Measurements from ENCODE around the gene RHBDL3. TPM values are rescaled to one million over a fixed set of nuclear protein-coding genes. Genes with fewer than 3 reads are reported as not detected.

Gene RHBDL3
- total RNA-seq, 2 donors from 2014 or later, result 0.63 TPM; not detected in 1

- Histone ChIP-seq H3K4me1 (ENCODE audit: control insufficient read depth in 1 of 2, low read depth in 2 of 2) (no peaks in the 10 kb centered on the region), H3K27ac (no peak overlapping the region), H3K9me3 (no peaks in the 10 kb centered on the region), H3K36me3 (no peaks in the 10 kb centered on the region), H3K4me3 (no peak overlapping the region), H3K27me3 (replicated peaks; ENCODE audit: insufficient read depth) (no peaks in the 10 kb centered on the region)
- no peak for TF ChIP-seq CTCF (IDR thresholded peaks at IDR 0.05)
- ATAC-seq (ENCODE audit: insufficient number of reproducible peaks, low FRiP score, low read depth), result no peak
- no peak for DNase-seq (ENCODE audit: low spot score)
These were observed 34.0 kb downstream of the RHBDL3 start for GRCh38 chr17:32299580-32300164.

DNA sequence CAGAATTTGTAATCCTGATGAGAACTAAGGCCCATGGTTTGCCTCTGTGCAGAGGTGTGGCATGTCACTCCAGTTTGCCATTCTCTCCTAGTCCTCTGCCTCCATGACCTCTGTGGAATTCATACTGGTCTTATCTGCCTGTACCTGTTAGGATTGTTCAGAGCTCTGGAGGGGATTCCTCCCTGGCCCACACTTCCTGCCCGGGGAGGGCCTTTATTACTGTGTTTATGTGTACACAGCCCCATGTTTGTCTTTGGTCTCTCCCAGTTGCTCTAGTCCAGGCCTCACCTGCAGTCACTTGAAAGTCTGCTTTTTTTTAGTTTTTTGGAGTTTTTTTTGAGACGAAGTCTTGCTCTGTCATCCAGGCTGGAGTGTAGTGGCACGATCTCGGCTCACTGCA is 36.4 kb downstream of the RHBDL3 start:
- Histone ChIP-seq H3K36me3 (no peaks in the 10 kb centered on the region), H3K4me3 (no peak overlapping the region), H3K27ac (no peak overlapping the region), H3K27me3 (replicated peaks; ENCODE audit: insufficient read depth) (no peaks in the 10 kb centered on the region), H3K9me3 (no peaks in the 10 kb centered on the region), H3K4me1 (ENCODE audit: control insufficient read depth in 1 of 2, low read depth in 2 of 2) (no peaks in the 10 kb centered on the region)
- TF ChIP-seq CTCF (IDR thresholded peaks at IDR 0.05), result no peak
- ATAC-seq (ENCODE audit: insufficient number of reproducible peaks, low FRiP score, low read depth) (no peak), DNase-seq (ENCODE audit: low spot score) (no peak)

DNA sequence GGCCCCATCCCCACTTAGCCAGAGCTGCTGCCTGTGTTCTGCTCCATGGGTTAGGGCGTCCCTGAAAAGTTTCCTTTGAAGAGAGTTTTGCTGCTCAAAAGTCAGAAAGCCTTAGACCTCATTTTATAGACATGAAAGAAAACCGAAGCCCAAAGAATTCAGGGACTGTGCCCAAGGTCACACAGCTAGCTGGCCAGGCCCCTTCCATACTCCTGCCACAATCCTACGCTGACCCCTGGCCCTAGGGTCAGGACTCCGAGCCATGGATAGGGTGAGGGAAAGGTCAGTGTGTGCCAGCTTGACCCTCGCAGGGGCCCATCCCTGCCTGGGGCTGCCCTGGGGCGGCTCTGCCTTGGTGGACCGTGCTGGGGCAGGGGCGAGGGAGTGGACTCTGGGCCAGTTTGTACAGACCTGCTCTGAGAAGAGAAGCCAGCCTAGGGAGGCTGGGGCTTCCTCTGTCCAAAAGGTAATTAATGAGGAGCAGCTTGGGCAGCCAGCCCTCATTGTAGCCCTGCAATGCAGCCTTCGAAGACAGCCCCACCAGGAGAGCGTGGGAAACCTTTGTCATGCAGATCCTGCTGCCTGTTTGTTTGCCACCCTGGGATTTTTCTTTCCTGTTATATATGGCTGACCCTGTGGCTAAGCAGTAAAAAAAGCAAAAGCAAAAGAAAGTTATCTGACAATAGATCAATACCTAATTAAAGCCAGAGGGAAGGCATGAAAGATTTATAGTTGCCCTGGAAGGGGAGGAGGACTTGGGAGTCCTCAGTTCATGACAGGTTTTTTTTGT is 37.4 kb downstream of the RHBDL3 start:
- DNase-seq (ENCODE audit: low spot score) (no peak), ATAC-seq (ENCODE audit: insufficient number of reproducible peaks, low FRiP score, low read depth) (no peak)
- Histone ChIP-seq H3K4me3 (no peak overlapping the region), H3K27ac (no peak overlapping the region), H3K36me3 (no peaks in the 10 kb centered on the region), H3K4me1 (ENCODE audit: control insufficient read depth in 1 of 2, low read depth in 2 of 2) (no peaks in the 10 kb centered on the region), H3K27me3 (replicated peaks; ENCODE audit: insufficient read depth) (no peaks in the 10 kb centered on the region), H3K9me3 (no peaks in the 10 kb centered on the region)
- TF ChIP-seq CTCF (IDR thresholded peaks at IDR 0.05), result no peak

DNA sequence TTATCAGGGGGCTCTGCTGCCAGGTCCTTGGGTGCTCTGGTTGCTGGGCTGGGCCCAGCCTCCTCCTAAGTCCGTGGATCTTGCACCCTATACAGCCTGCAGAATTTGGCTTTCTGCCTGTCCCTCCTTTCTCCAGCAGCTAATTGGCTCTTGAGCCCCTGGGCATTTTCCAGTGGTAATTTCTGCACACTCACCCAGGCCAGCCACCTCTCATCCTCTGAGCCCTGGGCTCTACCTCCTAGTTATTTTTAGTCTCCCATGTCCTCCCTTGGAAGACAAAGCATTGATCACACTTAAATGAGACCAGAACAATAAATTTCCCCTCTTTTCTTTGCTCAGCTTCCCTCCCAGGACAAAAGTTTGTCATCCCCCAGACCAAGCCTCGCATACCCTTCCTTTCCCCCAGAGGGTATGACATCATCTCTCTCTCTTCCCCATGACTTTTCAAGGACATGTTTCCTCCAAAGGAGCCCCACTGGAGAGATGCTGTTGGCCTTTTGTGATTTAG is 38.2 kb downstream of the RHBDL3 start:
- DNase-seq (ENCODE audit: low spot score) (no peak), ATAC-seq (ENCODE audit: insufficient number of reproducible peaks, low FRiP score, low read depth) (no peak)
- H3K27ac ChIP-seq, result no peak overlapping the region
- no peak for TF ChIP-seq CTCF (IDR thresholded peaks at IDR 0.05)
- no peaks in the 10 kb centered on the region for H3K27me3 ChIP-seq (replicated peaks; ENCODE audit: insufficient read depth)
- H3K9me3 ChIP-seq, result no peaks in the 10 kb centered on the region
- no peaks in the 10 kb centered on the region for H3K36me3 ChIP-seq
- H3K4me3 ChIP-seq, result no peak overlapping the region
- H3K4me1 ChIP-seq (ENCODE audit: control insufficient read depth in 1 of 2, low read depth in 2 of 2), result no peaks in the 10 kb centered on the region

- ATAC-seq (ENCODE audit: insufficient number of reproducible peaks, low FRiP score, low read depth) (no peak), DNase-seq (ENCODE audit: low spot score) (no peak)
- no peaks in the 10 kb centered on the region for H3K9me3 ChIP-seq
- no peak for TF ChIP-seq CTCF (IDR thresholded peaks at IDR 0.05)
- H3K4me1 ChIP-seq (ENCODE audit: control insufficient read depth in 1 of 2, low read depth in 2 of 2), result no peaks in the 10 kb centered on the region
- H3K4me3 ChIP-seq, result no peak overlapping the region
- H3K27ac ChIP-seq, result no peak overlapping the region
- no peaks in the 10 kb centered on the region for H3K36me3 ChIP-seq
- no peaks in the 10 kb centered on the region for H3K27me3 ChIP-seq (replicated peaks; ENCODE audit: insufficient read depth)
These were observed 39.4 kb downstream of the RHBDL3 start for GRCh38 chr17:32305049-32305448.
